ENCODE results near the gene CHMP2A.

CHMP2A gene

GRCh38 chr19:58562122-58563033 is 7.5 kb upstream of the CHMP2A start:
- H3K4me2 ChIP-seq (ENCODE audit: low read length): peak overlapping the region; percentile 97
- no peaks in the 10 kb centered on the region for H3K9me2 ChIP-seq (replicated peaks; ENCODE audit: control insufficient read depth, low read length)
- H3K9me3 ChIP-seq (ENCODE audit: control insufficient read depth, insufficient read depth, low read length): no peaks in the 10 kb centered on the region
- peak overlapping the region; percentile 59 for H3K27ac ChIP-seq (ENCODE audit: low read depth, low read length)
- peaks cover 10% of the 10 kb centered on the region for H3K36me3 ChIP-seq (ENCODE audit: control insufficient read depth, low read length)
- peaks cover 51% of the 10 kb centered on the region for H3K4me1 ChIP-seq (ENCODE audit: control insufficient read depth, low read length)
- H3K27me3 ChIP-seq (ENCODE audit: control insufficient read depth, low read length): 0 out of 2 replicates have a peak, but pooled peaks cover 2% of the 10 kb centered on the region
- H4K20me1 ChIP-seq (ENCODE audit: control insufficient read depth, insufficient read depth, low read depth, low read length): no peaks in the 10 kb centered on the region
- H3K79me2 ChIP-seq (ENCODE audit: control insufficient read depth, low read length): peaks cover 20% of the 10 kb centered on the region
- H3F3A ChIP-seq (ENCODE audit: control insufficient read depth, insufficient read depth): peaks cover 37% of the 10 kb centered on the region
- no peak for TF ChIP-seq CTCF (IDR thresholded peaks at IDR 0.05; ENCODE audit: low read depth, low read length, poor library complexity, severe bottlenecking)
- no peak for TF ChIP-seq EZH2phosphoT487 (IDR thresholded peaks at IDR 0.05; ENCODE audit: borderline replicate concordance, low read length)
- H3K4me3 ChIP-seq (ENCODE audit: low read length): peak overlapping the region; percentile 76

DNA sequence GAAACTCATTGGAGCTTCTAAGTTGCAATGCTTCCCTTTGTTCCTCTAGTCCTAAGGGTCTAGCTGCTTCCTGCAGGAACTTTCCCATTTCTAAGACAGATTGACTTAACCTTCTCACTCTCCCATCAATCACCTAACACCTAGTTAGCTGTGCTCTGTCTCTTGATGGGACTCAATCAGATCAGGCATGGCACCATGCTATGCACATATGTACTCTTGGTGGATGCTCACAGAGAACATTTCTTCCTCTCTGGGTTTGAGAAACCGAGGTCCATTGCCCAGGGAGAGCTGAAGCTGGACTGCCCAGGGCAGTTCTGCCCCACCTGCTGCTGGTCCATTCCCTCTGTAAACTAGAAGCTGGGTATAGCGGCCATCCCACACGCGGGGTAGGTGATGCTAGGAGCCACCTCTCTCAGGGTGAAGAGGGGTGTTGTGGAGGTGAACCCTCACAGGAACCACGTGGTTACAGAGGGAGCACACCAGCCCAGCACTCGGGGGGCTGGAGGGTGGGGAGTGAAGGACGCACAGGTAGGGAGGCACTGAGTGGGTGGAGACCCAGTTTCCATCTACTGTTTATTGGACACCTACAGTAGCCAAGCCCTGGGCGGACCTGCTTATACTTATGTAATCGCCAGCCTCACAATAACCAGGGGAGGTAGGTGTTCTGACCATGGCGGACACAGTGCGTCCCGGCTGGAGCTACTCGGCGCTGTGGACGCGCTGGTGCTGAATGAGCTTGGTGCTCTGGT is 6.6 kb upstream of the CHMP2A start:
- H3K36me3 ChIP-seq (ENCODE audit: control insufficient read depth, low read length): peaks cover 18% of the 10 kb centered on the region
- peak overlapping the region; percentile 76 for H3K4me3 ChIP-seq (ENCODE audit: low read length)
- H3K9me3 ChIP-seq (ENCODE audit: control insufficient read depth, insufficient read depth, low read length): no peaks in the 10 kb centered on the region
- H3K4me1 ChIP-seq (ENCODE audit: control insufficient read depth, low read length): peaks cover 59% of the 10 kb centered on the region
- peaks cover 37% of the 10 kb centered on the region for H3F3A ChIP-seq (ENCODE audit: control insufficient read depth, insufficient read depth)
- H3K27me3 ChIP-seq (ENCODE audit: control insufficient read depth, low read length): 0 out of 2 replicates have a peak, but pooled peaks cover 2% of the 10 kb centered on the region
- peaks cover 28% of the 10 kb centered on the region for H3K79me2 ChIP-seq (ENCODE audit: control insufficient read depth, low read length)
- peak overlapping the region; percentile 97 for H3K4me2 ChIP-seq (ENCODE audit: low read length)
- no peaks in the 10 kb centered on the region for H4K20me1 ChIP-seq (ENCODE audit: control insufficient read depth, insufficient read depth, low read depth, low read length)
- no peaks in the 10 kb centered on the region for H3K9me2 ChIP-seq (replicated peaks; ENCODE audit: control insufficient read depth, low read length)
- no peak overlapping the region; the same call in 1 of the 2 replicates for H3K27ac ChIP-seq (ENCODE audit: low read depth, low read length)
- TF ChIP-seq CTCF (IDR thresholded peaks at IDR 0.05; ENCODE audit: low read depth, low read length, poor library complexity, severe bottlenecking): no peak
- TF ChIP-seq EZH2phosphoT487 (IDR thresholded peaks at IDR 0.05; ENCODE audit: borderline replicate concordance, low read length): no peak

- no peak for TF ChIP-seq CTCF (IDR thresholded peaks at IDR 0.05; ENCODE audit: low read depth, low read length, poor library complexity, severe bottlenecking)
- TF ChIP-seq EZH2phosphoT487 (IDR thresholded peaks at IDR 0.05; ENCODE audit: borderline replicate concordance, low read length): no peak
- Histone ChIP-seq H3K79me2 (ENCODE audit: control insufficient read depth, low read length) (peaks cover 34% of the 10 kb centered on the region), H3K9me3 (ENCODE audit: control insufficient read depth, insufficient read depth, low read length) (no peaks in the 10 kb centered on the region), H3K4me1 (ENCODE audit: control insufficient read depth, low read length) (peaks cover 65% of the 10 kb centered on the region), H3K27me3 (ENCODE audit: control insufficient read depth, low read length) (0 out of 2 replicates have a peak, but pooled peaks cover 2% of the 10 kb centered on the region), H3F3A (ENCODE audit: control insufficient read depth, insufficient read depth) (peaks cover 37% of the 10 kb centered on the region), H3K27ac (ENCODE audit: low read depth, low read length) (no peak overlapping the region; the same call in 1 of the 2 replicates), H3K4me2 (ENCODE audit: low read length) (peak overlapping the region; percentile 97), H3K4me3 (ENCODE audit: low read length) (no peak overlapping the region; the same call in 1 of the 2 replicates), H3K36me3 (ENCODE audit: control insufficient read depth, low read length) (peaks cover 24% of the 10 kb centered on the region), H3K9me2 (replicated peaks; ENCODE audit: control insufficient read depth, low read length) (no peaks in the 10 kb centered on the region), H4K20me1 (ENCODE audit: control insufficient read depth, insufficient read depth, low read depth, low read length) (no peaks in the 10 kb centered on the region)
These were observed 6.0 kb upstream of the CHMP2A start for GRCh38 chr19:58560921-58561320.

Measured in DOHH2 (cell line).